NCI-H2196 (cell line): Measurements from ENCODE around the gene CNRIP1.
A peak's percentile ranks its signal among the peaks of the same experiment; 100 is the strongest.
"Not testable (repeated sequence)": the region's sequence is repeated elsewhere in the genome, so short reads cannot be mapped to it uniquely, and the experiment has no call there.

Experiments
- DNase-seq: peaks from one replicate; lab custom pipeline; 2025; ENCODE audit not compliant: unreplicated experiment; lab: John Stamatoyannopoulos, UW

The CNRIP1 gene

GRCh38 chr2:68341062-68341329 is 21.2 kb upstream of the CNRIP1 start:
- DNase-seq = no peak

GRCh38 chr2:68340226-68341061 is 20.7 kb upstream of the CNRIP1 start:
- no peak for DNase-seq

GRCh38 chr2:68336192-68336591 is 16.4 kb upstream of the CNRIP1 start:
- DNase-seq = no peak

- DNase-seq = no peak
Observed at GRCh38 chr2:68333931-68334330, 14.2 kb upstream of the CNRIP1 start.

- no peak for DNase-seq
Observed at GRCh38 chr2:68333009-68333408, 13.3 kb upstream of the CNRIP1 start.

- DNase-seq = no peak
Observed at GRCh38 chr2:68330691-68331090, 10.9 kb upstream of the CNRIP1 start.

GRCh38 chr2:68328901-68329300 is 9.2 kb upstream of the CNRIP1 start:
- DNase-seq = no peak

- no peak for DNase-seq
Observed at GRCh38 chr2:68325056-68325455, 5.3 kb upstream of the CNRIP1 start.

GRCh38 chr2:68320118-68320641 is 431 bp upstream of the CNRIP1 start:
- DNase-seq = peak; percentile 10

GRCh38 chr2:68318914-68319397 is 793 bp downstream of the CNRIP1 start:
- DNase-seq = no peak

GRCh38 chr2:68317971-68318913 is 1.5 kb downstream of the CNRIP1 start:
- DNase-seq = no peak

GRCh38 chr2:68316111-68316510 is 3.6 kb downstream of the CNRIP1 start:
- no peak for DNase-seq

GRCh38 chr2:68311033-68311432 is 8.7 kb downstream of the CNRIP1 start:
- DNase-seq = no peak

GRCh38 chr2:68309426-68309825 is 10.3 kb downstream of the CNRIP1 start:
- no peak for DNase-seq

- DNase-seq = not testable (repeated sequence)
Observed at GRCh38 chr2:68303902-68304272, 15.9 kb downstream of the CNRIP1 start.

- DNase-seq = no peak
Observed at GRCh38 chr2:68303033-68303901, 16.5 kb downstream of the CNRIP1 start.

- no peak for DNase-seq
Observed at GRCh38 chr2:68302281-68302875, 17.4 kb downstream of the CNRIP1 start.

- DNase-seq = no peak
Observed at GRCh38 chr2:68295516-68295915, 24.2 kb downstream of the CNRIP1 start.

- DNase-seq = no peak
Observed at GRCh38 chr2:68294913-68295312, 24.8 kb downstream of the CNRIP1 start.

GRCh38 chr2:68294187-68294586 is 25.6 kb downstream of the CNRIP1 start:
- no peak for DNase-seq
